Measurements from ENCODE around the gene ZNF317. TPM values are rescaled to one million over a fixed set of nuclear protein-coding genes. Genes with fewer than 3 reads are reported as not detected.

ZNF317 gene
- total RNA-seq = 13.0 TPM
- long read RNA-seq, full-length matches to known transcripts = 2 of 4 reads
- long read RNA-seq, partial matches to known transcripts = 0 of 4 reads
- long read RNA-seq, other reads (novel, unspliced or antisense) = 2 of 4 reads

GRCh38 chr19:9140159-9140874 is at the start of gene ZNF317:
TSS of gene ZNF317 (plus strand) at chr19:9140397. CDS start at chr19:9156017, 15,620 bp downstream.
- DNase-seq (peak; percentile 94), ATAC-seq (peak; percentile 98)
- intact Hi-C loops (cut with micrococcal nuclease) = no loop called here

GRCh38 chr19:9107375-9107774 is 32.8 kb upstream of the ZNF317 start, which contains the start of gene OR7G2:
TSS of gene OR7G2 (minus strand) at chr19:9107475. CDS start at chr19:9103243, 4,232 bp downstream.
- ATAC-seq (no peak), DNase-seq (no peak)
- intact Hi-C loops (cut with micrococcal nuclease) = no loop called here

- ATAC-seq (no peak), DNase-seq (no peak)
- intact Hi-C loops (cut with micrococcal nuclease) = no loop called here
Observed at GRCh38 chr19:9109959-9110358, 30.2 kb upstream of the ZNF317 start.

- DNase-seq = no peak
- ATAC-seq = no peak
- intact Hi-C loops (cut with micrococcal nuclease) = no loop called here
Observed at GRCh38 chr19:9115307-9115813, 24.8 kb upstream of the ZNF317 start, which contains the start of gene OR7G1. TSS of gene OR7G1 (minus strand) at chr19:9115763. CDS start at chr19:9115763, 0 bp downstream.

- intact Hi-C loops (cut with micrococcal nuclease) = no loop called here
- no peak for ATAC-seq
- DNase-seq = no peak
Observed at GRCh38 chr19:9116547-9116946, 23.6 kb upstream of the ZNF317 start.

- DNase-seq (no peak), ATAC-seq (no peak)
- intact Hi-C loops (cut with micrococcal nuclease) = no loop called here
Observed at GRCh38 chr19:9126900-9127405, 13.2 kb upstream of the ZNF317 start, which contains the start of gene OR7G3. TSS of gene OR7G3 (minus strand) at chr19:9126950. CDS start at chr19:9126950, 0 bp downstream.

- no peak for ATAC-seq
- intact Hi-C loops (cut with micrococcal nuclease) = no loop called here
Observed at GRCh38 chr19:9128171-9128570, 12.0 kb upstream of the ZNF317 start.

GRCh38 chr19:9130965-9131364 is 9.2 kb upstream of the ZNF317 start:
- ATAC-seq (no peak), DNase-seq (no peak)
- intact Hi-C loops (cut with micrococcal nuclease) = no loop called here

More at GRCh38 chr19:9128171-9128570, 12.0 kb upstream of the ZNF317 start:
- no peak for DNase-seq

GRCh38 chr19:9132422-9132821 is 7.8 kb upstream of the ZNF317 start:
- DNase-seq (no peak), ATAC-seq (no peak)
- intact Hi-C loops (cut with micrococcal nuclease) = no loop called here

- ATAC-seq (peak; percentile 6), DNase-seq (no peak)
- intact Hi-C loops (cut with micrococcal nuclease) = no loop called here
Observed at GRCh38 chr19:9139609-9140158, 513 bp upstream of the ZNF317 start.

- no peak for DNase-seq
- intact Hi-C loops (cut with micrococcal nuclease) = no loop called here
- no peak for ATAC-seq
Observed at GRCh38 chr19:9144920-9145319, 4.7 kb downstream of the ZNF317 start.

GRCh38 chr19:9146882-9147281 is 6.7 kb downstream of the ZNF317 start:
- ATAC-seq (peak; percentile 84), DNase-seq (no peak)
- intact Hi-C loops (cut with micrococcal nuclease) = no loop called here

- ATAC-seq (no peak), DNase-seq (no peak)
- intact Hi-C loops (cut with micrococcal nuclease) = no loop called here
Observed at GRCh38 chr19:9148697-9149096, 8.5 kb downstream of the ZNF317 start.

GRCh38 chr19:9149997-9150396 is 9.8 kb downstream of the ZNF317 start:
- ATAC-seq (no peak), DNase-seq (no peak)
- intact Hi-C loops (cut with micrococcal nuclease) = no loop called here

- ATAC-seq = no peak
- intact Hi-C loops (cut with micrococcal nuclease) = no loop called here
- no peak for DNase-seq
Observed at GRCh38 chr19:9150650-9151049, 10.5 kb downstream of the ZNF317 start.

GRCh38 chr19:9151367-9151766 is 11.2 kb downstream of the ZNF317 start:
- ATAC-seq (no peak), DNase-seq (no peak)
- intact Hi-C loops (cut with micrococcal nuclease) = no loop called here

GRCh38 chr19:9155591-9155990 is 15.4 kb downstream of the ZNF317 start:
- intact Hi-C loops (cut with micrococcal nuclease) = no loop called here
- ATAC-seq (no peak), DNase-seq (no peak)

- intact Hi-C loops (cut with micrococcal nuclease) = no loop called here
- DNase-seq = no peak
- ATAC-seq = no peak
Observed at GRCh38 chr19:9156304-9156703, 16.1 kb downstream of the ZNF317 start.

GRCh38 chr19:9159891-9160290 is 19.7 kb downstream of the ZNF317 start:
- intact Hi-C loops (cut with micrococcal nuclease) = no loop called here
- no peak for ATAC-seq
- no peak for DNase-seq

GRCh38 chr19:9161427-9161826 is 21.2 kb downstream of the ZNF317 start:
- intact Hi-C loops (cut with micrococcal nuclease) = no loop called here
- no peak for DNase-seq
- ATAC-seq = no peak

Measured in left ventricle myocardium superior (tissue), 1 donor.